ENCODE results near the gene ROBO4.

ROBO4 gene

GRCh38 chr11:124872741-124873140, 24.9 kb downstream of the ROBO4 start:
- DNase-seq (ENCODE audit: low read depth) = no peak

GRCh38 chr11:124872280-124872679, 25.4 kb downstream of the ROBO4 start:
- no peak for DNase-seq (ENCODE audit: low read depth)

GRCh38 chr11:124870430-124870829, 27.2 kb downstream of the ROBO4 start:
- DNase-seq (ENCODE audit: low read depth) = no peak

- no peak for DNase-seq (ENCODE audit: low read depth)
Measured at GRCh38 chr11:124869856-124870387, 27.7 kb downstream of the ROBO4 start.

DNA sequence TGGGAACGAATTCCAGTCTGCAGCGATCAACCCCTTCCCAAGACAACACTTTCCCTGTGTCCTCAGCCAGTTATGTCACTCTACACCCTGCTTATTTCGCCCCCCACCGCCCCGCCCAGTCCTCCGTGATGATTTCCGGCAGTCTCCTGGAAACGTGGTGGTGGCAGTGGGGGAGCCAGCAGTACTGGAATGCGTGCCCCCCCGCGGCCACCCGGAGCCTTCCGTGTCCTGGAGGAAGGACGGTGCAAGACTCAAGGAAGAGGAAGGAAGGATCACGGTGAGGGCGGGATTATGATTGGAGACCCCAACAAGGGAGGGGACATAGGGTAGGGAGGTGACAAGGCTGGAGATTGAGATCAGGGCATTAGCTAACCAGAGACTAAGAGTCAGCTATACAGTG, 28.3 kb downstream of the ROBO4 start:
- DNase-seq (ENCODE audit: low read depth) = no peak

DNA sequence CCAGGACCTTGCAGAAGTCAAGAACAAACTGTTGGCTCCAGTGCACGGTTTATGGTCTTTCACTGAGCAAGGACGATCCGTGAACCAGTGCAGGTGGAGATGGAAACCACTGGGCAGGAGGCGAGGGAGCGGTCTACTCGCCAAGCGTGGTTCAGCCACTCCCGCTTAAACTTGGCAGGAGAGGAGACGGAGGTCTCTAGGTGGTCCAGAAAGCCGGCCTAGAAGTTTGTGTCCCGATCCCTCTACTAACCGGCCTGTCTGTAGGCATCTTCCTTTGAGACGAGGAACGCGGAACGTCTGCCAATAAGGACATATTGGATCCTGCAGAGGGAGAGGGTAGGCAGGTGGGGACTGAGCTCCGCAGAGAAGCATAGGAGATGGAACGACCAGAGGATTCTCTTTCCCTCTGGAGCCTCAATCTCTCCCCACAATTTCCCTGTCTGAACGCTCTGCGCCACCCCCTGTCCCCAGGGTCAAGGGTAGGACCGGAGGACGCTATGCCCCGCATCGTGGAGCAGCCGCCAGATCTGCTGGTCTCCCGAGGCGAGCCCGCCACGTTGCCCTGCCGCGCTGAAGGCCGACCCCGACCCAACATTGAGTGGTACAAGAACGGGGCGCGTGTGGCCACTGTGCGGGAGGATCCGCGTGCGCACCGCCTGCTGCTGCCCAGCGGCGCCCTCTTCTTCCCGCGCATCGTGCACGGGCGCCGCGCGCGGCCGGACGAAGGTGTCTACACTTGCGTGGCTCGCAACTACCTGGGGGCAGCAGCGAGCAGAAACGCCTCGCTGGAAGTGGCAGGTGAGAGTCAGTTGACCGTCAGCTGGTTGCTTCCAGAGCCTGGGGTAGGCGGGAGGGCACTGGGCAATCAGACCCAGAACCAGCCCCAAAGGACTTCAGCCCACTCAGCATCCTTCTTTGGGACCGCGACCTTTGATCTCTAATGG, 29.1 kb downstream of the ROBO4 start:
- no peak for DNase-seq (ENCODE audit: low read depth)

GRCh38 chr11:124867700-124868099, 30.0 kb downstream of the ROBO4 start:
- peak; percentile 40 for DNase-seq (ENCODE audit: low read depth)

DNA sequence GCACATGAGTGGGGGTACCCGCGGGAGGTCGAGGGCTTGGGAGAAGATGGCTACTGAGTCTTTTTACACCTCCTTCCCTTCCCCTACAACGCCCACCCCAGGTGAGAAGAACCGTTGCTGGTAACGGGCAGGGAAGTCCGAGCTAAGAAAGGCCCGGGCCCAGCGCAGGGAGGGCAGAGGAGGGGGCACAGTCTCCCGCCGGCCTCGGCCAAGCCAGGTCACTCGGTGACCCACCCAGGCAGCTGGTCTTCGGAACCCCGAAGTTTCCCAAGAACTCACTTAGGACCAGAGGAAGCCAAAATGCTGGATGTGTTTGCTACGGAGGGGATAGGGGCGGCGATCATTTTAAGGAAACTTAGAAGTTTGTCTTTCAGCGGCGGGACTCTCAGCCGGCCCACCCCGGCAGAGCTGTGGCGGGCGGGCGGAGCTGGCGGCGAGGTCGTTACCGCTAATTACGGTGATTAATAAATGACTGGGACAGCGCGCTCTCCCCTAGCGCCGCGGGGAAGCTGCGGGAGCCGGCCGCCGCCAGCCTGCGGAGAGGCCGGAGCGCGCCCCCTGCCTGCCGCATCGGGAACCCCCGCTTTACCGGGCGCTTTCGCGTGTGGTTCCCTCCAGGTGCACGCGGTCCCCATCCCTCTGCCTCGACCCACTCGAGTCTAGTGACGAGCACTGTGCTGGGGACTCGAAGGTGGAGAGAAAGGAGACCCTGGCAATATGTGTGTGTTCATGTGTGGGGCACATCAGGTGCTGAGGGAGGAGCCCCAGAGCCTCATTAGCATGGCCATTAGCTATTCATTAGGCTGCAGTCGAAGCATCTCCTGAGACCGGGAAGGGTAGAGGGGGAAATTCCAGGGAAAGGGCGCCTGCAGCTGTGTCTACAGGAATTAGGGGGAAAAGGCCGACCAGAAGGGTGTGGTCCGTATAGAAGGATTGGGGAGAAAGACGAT, 31.5 kb downstream of the ROBO4 start:
- DNase-seq (ENCODE audit: low read depth) = peak; percentile 32

DNA sequence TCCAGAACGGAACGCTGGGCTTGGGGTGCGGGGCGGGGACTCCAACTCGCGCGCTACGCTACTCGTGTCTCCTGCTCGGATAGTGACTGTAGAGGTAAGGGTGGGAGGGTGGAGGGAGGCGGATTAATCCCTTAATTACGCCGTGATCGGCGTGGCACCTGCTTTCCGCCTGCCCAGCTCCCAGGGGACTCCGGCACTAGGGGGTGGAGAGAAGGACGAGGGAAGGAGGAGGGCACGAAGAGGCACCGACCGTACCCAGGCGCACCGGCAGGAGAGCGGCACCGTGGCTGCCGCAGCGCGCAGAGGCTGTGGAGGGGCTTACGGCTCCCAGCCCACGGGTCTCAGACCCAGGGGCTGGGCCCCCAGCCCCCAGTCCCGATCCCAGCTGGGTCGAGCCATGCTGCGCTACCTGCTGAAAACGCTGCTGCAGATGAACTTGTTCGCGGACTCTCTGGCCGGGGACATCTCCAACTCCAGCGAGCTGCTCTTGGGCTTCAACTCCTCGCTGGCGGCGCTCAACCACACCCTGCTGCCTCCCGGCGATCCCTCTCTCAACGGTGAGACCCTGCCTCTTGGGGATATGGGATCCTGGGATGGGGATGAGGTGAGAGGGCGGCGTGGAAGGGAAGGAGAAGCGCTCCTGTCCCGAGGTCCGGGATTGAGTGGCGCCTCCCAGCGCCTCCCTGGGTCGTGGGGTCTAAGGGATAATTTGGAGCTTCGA, 32.3 kb downstream of the ROBO4 start, which contains the start of gene ROBO3:
Gene ROBO3 (plus strand): TSS at position 252 of the 721 bp plus-strand sequence. CDS start 146 bp downstream, at position 398.
- DNase-seq (ENCODE audit: low read depth) = no peak

GRCh38 chr11:124864892-124865180, 32.8 kb downstream of the ROBO4 start:
- no peak for DNase-seq (ENCODE audit: low read depth)

DNA sequence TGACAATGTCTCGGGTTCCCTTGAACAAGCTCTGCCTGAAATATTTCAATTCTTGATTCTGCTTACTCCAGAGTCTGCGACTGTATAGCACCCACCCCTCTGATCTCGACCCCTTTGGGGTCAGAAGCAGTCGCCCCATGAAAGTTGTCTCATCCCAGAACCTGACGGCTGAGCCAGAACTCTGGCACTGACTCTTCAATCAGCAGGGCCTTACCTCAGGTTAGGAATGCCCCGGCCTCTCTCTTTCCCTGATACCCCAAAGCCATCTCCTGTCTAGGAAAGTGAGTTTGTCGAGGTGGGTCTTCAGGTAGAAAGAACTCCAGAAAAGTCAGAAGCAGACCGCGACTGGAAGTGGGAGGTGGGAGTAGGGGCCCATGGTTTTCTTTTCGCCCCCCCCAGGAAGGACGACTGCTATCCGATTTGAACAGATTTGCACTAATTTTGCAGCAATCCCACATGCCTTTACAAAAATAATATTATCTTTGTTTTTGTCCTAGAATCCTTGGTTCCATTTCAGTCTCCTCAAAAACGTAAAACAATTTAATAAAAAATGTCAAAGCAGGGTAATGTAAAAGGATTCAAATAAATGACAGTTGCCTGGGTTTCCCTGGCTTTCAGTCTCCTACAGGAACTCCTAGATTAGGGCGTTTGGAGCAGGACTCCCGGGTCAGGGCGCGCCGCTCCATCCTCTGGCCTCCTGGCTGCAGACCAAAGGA, 33.3 kb downstream of the ROBO4 start:
- DNase-seq (ENCODE audit: low read depth) = no peak

GRCh38 chr11:124863826-124864165, 33.9 kb downstream of the ROBO4 start:
- no peak for DNase-seq (ENCODE audit: low read depth)

DNA sequence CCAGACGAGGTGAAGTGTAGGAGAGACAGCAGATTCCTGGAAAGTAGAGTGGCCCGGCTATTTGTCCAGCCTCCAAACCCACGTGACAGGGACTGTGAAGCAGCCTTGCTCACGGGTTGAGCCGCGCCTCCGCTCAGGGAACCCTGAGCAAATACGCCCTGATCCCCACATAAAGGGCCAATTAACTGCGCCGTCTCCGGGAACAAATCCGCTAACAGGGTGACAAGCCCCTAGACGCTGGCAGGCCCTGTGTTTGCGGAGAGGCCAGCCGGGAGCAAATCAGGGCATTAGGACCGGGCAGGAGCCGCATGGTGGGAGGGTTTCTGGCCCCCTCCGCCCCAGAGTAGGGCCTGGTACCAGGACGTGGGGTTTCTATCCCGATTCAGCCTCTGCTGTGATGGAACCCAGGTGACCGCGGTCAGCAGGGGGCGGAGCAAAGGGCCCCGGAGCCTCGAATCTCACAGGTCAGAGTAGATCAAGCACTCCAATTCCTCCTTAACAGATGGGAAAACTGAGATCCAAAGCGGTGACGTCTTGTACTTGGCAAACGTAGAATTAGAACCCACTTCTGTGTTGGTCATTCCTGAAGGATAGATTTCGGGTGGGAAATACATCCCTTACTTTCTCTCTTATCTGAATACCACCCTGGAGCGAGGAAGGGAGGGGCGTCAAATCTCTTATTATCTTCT, 34.4 kb downstream of the ROBO4 start:
- peak; percentile 51 for DNase-seq (ENCODE audit: low read depth)

DNA sequence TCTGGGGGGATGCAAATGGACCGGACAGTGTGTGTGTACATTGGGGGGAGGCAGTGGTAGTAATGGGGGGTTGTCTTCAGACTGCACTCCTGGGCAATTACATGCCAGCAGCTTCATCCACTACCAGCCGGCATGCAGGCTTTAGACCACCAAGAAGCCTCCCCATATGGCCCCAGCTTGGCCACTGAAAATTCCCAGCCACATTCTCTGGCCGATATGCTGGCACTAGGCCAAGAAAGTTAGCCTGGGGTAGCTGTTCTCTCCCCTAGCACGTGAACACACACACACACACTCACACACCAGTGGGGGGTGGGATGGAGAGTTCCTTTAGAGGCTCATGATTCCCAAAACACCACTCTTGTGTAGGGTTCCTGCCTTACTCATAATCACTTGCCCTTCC, 36.0 kb downstream of the ROBO4 start:
- no peak for DNase-seq (ENCODE audit: low read depth)

GRCh38 chr11:124859171-124859570, 38.5 kb downstream of the ROBO4 start:
- no peak for DNase-seq (ENCODE audit: low read depth)

DNA sequence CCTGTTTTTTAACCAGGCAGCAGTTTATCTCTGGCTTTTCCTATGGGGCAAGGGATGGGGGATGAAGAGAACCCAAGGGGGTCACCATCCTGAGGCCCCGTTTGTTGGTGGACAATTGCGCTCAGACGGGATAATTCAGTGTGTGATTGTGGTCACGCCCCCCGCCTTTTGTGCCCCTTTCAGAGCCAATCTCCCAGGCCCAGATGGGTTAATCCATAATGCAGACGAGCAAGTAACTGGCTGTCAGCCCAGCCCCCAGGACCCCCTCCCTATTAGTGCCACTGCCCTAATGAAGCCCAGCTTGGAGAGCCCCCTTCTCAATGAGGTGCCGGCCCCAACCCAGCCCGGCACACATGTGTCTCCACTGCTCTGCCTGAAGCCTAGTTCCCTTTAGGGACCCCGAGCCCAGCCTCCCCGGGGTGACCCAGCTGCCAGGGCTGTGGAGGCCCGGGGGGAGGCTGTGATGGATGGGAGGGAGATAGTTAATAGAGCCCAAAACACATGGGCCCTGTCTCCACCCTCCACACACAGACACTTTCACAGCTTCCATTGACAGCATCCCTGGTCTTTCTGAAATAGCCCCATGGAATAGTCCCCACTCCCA, 51.5 kb downstream of the ROBO4 start:
- DNase-seq (ENCODE audit: low read depth) = no peak

DNA sequence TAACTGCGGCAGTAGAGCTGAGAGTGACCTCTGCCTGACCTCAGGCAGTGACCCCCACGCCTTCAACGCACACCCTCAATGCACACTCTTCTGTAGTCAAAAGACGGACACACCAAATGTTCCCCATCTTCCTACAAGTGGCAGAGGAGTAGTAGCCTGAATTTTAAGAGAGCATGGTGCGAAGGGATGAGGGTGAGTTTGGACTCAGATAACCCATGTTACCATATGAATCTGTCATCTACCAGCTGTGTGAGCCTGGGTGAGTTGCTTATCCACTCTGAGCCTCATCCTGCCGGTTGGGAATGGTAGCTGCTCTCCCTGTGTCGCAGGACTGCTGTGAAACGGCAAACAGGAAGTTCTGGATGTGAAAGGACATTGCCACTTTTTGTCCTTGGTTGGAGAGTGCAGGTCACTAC, 53.0 kb downstream of the ROBO4 start:
- no peak for DNase-seq (ENCODE audit: low read depth)

- DNase-seq (ENCODE audit: low read depth) = no peak
Measured at GRCh38 chr11:124843616-124843910, 54.1 kb downstream of the ROBO4 start.

DNA sequence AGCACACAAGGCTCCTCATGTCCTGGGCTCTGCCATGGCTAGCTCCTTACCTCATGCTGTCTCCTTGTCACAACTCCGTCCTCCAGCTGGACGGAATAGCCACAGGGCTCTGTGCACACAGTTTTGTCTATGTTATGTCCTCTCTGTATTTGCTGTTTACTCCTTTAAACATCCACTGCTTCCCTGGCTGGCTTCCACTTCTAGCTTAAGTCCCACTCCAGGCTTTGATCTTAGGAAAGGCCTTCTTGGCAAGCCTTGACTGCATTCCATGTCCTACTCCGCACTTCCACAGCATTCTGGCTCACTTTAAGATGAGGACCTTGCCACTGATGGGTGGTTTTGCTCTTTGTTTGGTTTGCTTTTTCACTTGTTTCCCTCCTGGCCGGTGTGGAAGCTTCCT, 55.4 kb downstream of the ROBO4 start:
- no peak for DNase-seq (ENCODE audit: low read depth)

DNA sequence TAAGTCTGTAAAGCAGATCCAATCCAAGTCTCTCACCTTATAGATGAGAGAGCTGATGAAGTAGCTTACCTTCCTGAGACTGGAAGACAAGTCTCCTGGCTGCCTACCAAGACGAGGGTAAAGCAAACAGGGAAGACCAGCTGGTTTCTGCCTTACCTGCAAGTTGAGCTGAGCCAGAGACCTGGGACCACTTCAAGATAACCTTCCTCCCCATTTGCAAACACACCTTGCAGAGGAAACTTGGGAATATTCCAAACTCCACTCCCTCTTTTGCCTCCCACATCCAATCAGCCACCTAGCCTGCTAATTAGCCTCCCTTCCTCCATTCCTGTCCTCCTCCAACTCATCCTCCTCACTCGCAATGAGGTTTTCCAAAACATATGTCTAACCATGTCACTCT, 55.8 kb downstream of the ROBO4 start:
- no peak for DNase-seq (ENCODE audit: low read depth)

DNA sequence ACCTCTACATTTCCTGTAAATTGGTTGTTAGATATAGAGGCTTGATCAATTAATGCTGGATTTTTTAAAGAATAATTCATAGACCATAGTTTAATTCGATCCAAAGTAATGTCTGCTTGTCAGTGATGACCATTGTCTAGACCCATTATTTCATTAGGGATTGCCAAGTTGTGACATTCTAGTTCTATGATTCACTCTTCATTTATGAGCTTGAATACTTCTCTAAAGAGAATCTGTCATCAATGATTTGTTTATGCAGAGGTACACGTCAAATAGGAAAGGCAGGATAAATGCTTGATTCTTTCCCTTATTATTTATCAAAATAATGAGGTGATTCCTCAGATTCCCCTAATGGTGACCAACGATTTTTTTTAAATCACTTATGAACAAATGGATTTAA, 56.5 kb downstream of the ROBO4 start:
- DNase-seq (ENCODE audit: low read depth) = peak; percentile 46

All from EH (cell line).